Measurements from ENCODE around the gene INPP1.
"Not testable (repeated sequence)": the region's sequence is repeated elsewhere in the genome, so short reads cannot be mapped to it uniquely, and the experiment has no call there.

The INPP1 gene

DNA sequence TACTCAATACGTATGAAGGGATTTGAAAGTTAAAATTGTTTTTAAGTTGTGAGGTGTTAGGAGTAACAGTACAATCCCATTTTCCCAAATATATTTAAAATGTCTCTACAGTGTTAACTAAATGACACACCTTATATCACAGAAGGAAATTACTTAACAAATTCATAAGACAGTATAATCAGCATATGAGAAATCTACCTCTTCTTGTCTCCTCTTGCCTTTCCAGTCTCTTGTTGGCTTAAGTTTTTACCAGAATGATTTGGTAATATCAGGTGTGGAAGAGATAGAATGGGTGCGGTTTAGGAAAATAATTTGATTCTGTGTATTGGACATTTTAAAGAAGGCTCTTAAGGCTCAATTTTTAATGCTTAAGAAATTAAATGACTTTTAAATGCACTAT, 9.5 kb upstream of the INPP1 start:
- DNase-seq, result no peak

DNA sequence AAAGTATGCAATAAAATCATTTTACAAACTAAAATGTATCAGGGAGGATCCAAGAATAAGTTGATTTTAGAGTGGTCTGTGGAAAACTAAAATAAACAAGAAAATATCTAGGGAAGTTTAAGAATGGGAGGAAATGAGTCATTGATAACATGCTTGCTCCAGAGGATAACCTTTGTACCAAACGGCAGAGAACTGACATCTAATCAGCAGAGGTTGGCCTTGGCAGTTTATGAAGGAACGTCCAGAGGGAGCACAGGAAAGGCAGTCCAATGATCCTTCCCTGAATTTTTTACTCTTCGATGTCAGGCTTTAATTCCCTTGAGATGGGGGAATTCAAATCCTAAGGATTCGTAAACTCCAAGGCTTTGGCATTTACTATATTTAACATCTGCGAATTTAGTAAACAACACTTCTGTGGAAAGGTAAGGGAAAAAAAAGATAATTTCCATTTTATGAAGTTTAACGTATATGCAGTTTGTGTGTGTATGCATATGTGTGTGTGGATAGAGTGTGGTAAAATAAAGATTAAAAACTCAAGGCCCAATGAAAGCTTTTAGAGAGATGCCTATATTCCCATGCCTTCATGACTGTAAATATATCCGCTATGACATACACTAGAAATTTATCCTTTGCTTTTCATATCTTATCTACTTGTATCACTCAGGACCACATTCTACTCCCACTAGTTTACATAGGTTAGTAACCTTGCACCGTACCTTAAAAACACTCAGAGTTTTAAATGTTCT, 8.7 kb upstream of the INPP1 start:
- no peak for DNase-seq

DNA sequence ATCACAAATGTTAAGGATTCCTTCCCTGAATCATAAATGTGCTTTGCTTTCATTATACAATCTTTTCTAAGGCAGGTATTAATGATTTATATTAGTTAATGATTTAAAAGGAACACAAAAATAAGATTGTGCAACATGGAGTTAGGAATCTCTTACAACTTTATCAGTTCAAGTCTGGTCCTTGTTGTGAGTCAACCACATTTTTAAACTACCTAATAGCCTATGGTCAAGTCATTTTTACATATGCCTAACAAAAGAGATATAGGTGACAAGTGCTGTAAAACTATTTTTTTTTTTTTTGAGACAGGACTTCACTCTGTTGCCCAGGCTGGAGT, 8.2 kb upstream of the INPP1 start:
- DNase-seq, result no peak

DNA sequence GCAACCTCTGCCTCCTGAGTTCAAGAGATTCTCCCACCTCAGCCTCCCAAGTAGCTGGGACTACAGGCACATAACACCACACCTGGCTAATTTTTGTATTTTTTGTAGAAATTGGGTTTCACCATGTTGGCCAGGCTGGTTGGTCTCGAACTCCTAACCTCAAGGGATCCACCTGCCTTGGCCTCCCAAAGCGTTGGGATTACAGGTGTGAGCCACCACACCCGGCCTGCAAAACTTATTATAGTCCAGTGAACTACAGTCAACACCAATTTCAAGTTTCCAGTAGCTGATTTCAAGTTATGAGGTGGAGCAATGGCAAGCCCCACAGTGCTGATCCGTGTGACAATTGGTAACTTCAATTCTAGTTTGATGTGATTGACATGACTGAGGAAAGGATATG, 7.8 kb upstream of the INPP1 start:
- not testable (repeated sequence) for DNase-seq

DNA sequence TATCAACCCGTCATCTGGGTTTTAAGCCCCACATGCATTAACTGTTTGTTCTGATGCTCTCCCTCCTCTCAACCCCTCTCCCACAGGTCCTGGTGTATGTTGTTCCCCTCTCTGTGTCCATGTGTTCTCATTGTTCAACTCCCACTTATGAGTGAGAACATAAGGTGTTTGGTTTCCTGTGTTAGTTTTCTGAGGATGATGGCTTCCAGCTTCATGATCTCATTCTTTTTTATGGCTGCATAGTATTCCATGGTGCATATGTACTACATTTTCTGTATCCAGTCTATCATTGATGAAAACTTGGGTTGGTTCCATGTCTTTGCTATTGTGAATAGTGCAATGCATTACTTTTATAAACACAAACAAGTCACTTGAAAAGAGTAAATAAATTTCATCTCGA, 7.0 kb upstream of the INPP1 start:
- no peak for DNase-seq

DNA sequence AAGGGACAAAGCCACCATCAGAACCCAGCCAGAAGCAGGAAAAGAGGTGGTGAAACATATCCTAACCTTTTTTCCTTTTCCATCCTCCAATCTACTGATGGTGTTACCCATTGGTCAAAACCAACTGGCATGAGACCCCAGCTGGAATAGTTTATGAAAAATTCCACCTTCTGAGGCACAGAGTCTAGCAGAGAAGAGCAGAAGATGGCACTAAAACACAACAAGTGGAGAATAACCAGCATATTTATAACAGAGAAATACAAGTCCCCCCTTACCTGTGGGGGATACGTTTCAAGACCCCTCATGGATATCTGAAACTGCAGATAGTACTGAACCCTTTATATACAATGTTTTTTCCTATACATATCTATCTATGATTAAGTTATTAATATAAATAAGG, 4.9 kb upstream of the INPP1 start:
- no peak for DNase-seq

DNA sequence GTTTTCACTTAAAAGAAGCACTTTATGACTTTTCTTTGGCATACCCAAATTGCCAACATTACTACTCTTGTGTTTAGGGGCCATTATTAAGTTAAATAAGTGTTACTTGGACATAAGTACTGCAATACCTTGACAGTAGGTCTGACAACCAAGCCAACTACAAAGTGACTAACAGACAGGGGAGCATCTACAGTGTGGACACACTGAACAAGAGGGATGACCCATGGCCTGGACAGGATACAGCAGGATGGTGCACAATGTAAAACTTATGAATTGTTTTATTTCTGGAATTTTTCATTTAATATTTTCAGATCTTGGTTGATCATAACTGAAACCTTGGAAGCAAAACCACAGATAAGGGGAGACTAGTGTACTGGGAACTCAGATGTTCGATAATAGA, 4.0 kb upstream of the INPP1 start:
- DNase-seq, result no peak

DNA sequence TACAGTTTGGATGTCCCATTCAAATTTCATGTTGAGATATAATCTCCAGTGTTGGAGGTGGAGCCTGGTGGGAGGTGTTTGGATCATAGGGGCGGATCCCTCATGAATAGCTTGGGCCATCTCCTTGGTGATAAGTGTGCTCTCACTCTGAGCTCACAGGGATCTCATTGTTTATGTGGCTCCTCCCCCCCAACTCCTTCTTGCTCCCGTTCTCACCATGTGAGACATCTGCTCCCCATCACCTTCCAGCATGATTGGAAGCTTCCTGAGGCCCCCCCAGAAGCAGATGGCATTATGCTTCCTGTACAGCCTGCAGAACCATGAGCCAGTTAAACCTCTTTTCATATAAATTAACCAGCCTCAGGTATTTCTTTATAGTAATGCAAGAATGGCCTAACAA, 3.0 kb upstream of the INPP1 start:
- no peak for DNase-seq

DNA sequence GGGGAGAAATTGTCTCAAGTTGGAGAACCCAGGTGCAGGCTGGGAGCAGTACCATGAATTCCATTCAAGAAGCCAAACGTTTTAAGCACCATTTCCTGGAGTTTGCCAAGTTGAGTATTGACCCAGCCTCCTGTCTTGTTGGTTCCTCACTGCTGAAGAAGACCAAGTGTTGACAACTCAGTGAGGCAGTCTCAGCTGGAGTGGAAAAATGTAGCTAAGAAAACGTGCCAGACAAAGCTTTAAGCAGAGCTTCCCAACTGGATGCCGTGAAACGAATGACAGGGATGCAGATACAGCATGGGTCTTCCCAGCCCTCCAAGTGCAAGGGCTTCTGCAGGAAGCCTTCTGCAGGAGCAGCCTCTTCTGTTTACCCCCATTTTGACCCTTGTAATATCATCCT, 778 bp upstream of the INPP1 start:
- DNase-seq, result peak; percentile 79

DNA sequence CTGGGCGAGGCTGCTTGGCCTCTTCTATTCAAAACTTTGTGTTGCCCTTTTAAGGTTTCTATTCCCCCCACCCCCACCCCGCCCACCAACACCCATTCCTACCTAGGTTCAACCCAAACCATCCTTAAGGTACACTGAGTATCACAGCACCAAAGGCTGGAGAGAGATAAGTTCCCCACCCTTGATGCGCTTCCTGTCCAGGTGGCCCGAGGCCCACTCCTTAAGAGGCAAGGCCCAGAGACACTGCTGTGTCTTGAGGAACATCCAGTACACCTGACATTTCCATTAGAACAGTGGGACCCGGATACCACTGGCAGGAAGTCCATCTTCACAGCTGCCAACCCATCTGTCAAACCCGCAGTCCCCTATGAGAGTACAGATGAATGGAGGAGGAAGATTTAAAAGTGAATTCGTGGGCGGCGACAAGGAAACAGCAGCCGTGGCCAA, 277 bp upstream of the INPP1 start:
- no peak for DNase-seq

DNA sequence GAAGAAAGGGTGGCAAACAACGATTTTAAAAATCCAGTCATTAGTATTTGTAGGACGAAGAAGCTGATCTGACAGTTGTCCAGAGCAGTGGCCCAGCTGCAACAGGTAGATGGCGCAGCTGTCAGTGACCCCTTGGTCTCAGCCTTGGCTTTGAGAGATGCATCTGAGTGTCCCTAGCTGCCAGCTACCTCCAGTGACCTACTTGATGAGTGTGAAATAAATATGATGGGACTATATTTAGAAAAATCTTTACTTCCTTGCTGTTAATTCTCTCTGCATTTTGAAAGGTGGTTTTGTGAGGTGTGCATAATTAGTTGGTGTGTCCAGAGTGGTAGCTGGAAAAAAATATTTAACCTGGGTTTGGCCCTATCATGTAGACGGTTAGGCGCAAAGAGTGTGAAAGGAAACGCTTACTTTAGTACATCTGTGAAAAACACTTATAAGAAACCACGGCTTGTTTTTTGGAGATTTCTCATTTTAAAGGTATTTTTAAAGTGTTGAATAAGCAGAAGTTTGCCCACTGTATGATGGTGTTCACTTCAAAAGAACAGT, 963 bp downstream of the INPP1 start:
- DNase-seq, result no peak

DNA sequence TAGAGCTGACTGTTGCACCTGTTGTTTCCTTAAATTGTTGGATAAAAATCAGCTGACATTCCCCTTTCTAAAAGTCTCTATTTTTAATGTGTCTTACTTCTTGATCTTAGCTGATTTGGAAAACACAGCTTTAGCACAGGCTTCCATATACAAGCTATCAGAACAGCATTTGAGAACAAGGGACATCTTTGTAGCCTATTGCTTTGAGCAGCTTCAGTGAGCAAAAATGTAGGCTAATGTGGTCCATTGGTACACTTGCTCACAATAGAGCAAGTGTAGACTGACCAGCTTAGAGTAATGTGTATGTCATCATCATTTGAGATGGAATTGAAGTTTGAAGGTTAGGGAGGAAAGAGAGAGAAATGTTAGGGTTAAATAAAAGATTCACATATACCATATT, 7.0 kb downstream of the INPP1 start:
- no peak for DNase-seq

DNA sequence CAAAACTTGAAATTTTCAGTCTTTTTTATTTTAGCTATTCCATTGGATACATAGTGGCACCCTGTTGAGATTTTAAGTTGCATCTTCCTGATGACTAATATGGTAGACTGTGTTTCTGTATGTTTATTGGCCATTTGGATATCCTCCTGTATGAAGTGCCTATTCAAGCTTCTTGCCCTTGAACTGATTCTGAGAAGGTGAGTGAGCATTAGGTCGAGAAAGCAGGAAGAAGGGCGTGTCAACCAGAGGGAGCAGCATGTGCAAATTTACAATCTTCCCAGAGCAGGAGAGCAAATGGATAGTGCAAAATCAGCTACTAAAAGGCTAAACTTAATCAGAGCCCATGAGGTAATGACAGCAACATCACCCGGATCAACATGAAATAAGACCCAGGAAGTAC, 8.6 kb downstream of the INPP1 start:
- no peak for DNase-seq

DNA sequence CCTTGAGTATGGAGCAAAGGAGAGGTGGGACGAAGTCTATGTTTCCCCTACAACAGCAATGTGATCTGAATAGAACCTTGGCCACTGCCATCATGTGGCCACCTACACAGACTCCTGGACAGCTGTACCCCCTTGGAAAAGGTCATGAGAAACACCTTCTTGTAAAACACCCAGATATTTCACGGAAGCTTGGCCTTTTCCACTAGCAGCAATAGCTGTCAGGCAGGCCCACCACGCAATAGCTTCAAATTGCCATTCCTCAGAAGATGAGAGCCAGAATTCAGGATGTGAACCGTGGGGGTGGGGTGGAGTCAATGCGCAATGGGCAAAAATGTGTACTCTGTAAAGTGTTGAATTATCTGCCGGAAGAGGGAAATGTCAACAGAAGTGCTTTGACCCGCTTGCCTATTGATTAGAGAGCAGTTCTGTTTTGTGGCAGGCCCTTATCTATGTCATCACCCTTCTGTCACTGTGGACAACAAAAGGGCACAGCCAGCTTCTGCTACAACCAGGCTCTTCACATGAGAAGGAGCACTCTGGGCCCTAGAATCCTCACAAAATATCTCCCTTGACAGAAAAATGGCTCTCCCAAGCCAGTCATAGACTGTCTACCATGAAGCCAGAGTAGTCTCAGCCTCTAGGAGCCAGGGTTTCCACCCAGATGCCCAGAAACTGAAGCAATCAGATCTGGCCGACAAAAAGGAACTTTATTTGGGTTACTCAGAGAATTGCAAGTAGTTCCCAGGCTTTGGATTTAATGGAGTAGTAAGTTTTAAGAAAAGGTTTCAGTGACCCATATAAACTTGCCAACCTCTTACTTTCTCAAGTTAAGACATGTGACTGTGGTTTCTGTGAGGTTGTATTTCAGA, 9.5 kb downstream of the INPP1 start:
- no peak for DNase-seq

DNA sequence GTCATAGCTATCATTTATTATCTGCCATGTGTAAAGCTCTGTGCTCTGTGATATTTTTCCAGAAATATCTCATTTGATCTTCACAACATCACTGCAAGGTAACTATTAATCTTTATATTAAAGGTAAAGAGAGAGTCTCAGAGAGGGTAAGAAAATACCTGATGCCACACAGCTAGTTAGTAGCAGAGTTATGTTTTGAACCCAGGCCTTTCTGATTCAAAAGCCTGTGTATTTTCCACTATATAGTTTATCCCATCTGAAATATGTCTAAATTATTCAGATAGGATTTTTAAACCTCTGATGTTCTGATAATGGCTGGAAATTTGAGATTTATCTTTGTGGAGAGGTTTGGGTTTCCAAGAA, 10.1 kb downstream of the INPP1 start:
- no peak for DNase-seq

DNA sequence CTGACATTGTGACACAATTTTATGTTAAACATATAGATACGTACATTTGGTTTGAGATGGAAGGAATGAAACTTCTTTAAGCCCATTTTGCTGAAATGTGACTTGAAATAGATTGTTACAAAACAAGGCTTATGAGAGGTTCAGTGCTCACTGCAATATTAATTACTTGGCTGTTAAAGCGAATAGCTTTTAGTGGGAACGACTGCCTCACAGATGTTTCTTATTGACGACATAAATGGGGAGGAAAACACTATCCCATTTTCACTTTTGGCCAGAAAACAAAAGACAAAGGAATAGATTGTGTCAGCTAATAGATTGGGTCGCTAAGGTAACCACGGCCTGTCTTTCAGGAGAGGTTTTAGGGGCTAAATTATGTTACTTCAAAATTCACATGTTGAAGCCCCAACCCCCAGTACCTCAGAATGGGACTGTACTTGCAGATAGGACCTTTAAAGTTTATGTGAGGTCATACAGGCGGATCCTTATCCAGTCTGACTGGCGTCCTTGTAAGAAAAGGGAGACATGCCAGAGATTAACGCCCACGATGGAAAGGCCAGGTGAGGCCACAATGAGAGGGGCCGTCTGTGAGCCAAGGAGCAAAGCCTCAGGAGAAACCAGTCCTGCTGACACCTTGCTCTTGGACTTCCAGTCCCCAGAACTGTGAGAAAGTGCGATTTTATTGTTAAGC, 10.8 kb downstream of the INPP1 start:
- DNase-seq, result no peak

DNA sequence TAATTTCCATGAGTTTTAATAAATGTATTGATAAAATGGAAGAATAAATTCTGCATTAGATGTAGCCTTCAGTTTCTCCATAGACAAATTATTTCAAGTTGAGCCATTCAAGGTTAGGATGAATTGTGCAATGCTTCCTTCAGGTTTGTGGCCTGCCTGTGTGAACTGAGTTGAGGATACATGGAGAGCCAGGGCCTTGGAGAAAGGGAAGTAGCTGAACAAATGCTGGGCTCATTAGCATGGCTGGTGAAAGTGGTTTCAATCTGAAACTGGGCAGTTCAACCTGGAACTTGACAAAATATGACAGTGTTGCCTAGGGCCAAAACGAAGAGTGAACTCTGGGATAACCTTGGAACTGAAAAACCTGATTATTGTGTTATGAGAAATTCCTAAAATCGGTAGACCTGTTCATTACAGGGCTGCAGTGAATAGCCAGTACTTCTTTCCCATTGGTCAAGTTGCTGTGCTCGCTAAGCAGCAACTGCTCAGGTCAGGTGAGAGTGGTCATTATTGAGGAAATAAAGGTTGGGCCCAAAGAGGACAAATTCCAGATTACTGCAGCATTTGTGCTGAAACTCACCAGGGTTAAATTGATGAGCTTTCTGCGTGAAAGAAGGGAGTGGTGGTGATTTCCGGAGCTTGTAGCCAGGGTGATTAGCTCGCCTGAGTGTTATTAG, 12.7 kb downstream of the INPP1 start:
- DNase-seq, result no peak

DNA sequence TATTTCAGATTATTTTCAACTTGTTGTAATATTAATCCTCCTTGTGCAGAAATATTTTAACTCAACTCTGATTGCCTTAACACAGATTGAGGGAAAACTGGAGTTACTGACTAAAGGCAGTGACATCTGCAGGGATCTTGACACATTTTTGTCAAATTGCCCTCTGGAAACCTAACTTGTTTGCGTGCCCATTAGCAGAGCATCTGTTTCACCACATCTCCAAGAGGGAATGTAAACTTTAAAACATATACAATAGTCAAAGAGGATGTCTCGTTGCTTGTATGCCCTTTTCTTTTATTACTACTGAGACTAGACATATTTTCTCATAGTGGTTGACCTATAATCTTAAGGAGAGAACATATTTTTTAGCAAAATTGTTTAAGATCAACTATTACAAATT, 14.2 kb downstream of the INPP1 start:
- DNase-seq, result no peak

DNA sequence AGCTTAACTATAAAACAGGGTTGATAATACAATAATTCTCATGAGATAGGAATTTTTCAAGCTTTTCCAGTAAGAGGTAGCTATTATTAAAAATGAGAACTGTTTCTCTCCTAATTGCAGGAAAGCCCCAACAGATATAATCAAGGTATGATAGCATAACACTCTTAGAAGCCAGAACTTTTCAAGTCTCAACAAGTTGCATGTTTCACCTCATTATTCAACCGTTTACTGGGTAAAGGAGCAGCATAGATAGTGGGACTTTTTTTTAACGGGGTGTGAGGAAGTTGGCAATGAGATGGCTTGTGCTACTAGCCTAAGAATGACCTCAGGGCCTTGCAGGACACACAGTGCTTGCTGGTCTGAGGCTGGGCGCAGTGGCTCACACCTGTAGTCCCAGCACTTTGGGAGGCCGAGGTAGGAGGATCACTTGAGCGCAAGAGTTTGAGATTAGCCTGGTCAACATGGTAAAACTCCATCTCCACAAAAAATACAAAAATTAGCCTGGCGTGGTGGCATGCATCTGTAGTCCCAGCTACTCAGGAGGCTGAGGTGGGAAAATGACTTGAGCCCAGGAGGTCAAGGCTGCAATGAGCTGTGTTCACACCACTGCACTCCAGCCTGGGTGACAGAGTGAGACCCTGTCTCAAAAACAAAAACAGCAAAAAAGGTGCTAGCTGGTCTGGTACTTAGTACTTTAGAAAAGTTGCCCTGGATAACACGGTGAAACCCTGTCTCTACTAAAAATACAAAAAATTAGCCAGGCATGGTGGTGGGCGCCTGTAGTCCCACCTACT, 15.5 kb downstream of the INPP1 start:
- DNase-seq, result not testable (repeated sequence)

DNA sequence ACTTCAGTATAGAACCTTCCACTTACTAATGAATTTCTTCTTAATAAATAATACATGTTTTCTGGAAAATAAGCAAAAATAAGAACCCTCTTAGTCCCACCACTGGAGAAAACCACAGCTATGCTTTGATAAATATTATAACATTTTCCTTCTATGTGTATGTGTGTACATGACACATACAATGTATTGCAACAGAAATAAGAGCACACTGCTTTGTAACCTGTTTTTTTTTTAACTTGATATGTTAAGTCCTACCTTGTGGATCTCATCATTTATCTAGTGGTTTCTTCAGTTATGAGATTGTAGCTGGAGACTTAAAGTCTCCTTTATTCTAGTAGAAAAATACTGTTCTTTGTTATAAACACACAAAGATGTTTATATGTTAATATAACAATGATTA, 17.2 kb downstream of the INPP1 start:
- DNase-seq, result no peak

DNA sequence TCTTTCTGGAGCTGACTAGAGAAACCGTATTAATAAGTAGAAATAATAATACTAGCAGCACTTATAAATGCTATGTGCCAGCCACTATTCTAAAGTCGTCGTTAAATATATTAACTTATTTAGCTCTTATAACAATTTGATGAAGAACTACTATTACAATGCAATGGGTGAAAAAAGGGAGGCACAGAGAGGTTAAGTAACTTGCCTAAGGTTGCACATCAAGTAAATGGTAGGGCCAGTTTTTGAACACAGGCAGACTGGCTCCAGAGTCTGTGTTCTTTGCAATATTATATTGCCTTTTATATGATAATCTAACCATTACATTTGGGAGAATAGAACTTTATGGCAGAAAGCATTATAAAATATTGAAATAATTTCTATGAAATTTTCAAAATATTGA, 17.6 kb downstream of the INPP1 start:
- DNase-seq, result no peak

DNA sequence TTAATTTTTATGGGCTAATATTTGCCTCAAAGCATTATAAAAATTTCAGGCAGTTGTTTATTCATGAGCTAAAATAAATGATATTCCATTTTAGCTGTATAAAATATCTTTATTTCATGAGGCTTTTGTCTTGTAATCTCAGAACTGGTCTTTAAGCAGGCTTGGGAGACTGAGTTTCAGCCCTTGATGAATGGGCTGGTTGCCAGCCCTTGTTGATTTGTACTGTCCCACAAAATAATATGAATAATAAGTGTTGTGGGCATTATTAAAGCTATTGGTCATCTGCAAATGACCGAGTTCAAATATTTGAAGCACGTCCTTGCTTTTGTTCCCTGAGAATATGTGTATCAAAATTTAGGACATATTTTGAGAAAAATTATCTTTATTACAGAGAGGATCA, 18.2 kb downstream of the INPP1 start:
- DNase-seq, result no peak
